H4 (cell line): Measurements from ENCODE around the gene ALKBH5. TPM values are rescaled to one million over a fixed set of nuclear protein-coding genes. Genes with fewer than 3 reads are reported as not detected.

Experiments
- DNase-seq: peaks from one replicate; pipeline ENCODE4 v3.0.0-alpha.2; 2015; ENCODE audit warnings: low spot score
- total RNA-seq: library from RNA; depleted of rRNA; stranded (reverse); fragments of >200 nt; shearing (Covaris generic); gene quantifications from 2 replicates; pipeline ENCODE4 v1.2.3, GENCODE V29; 2014; rRNA removed

Gene ALKBH5
- 58.2 and 63.1 TPM in 2 replicates for total RNA-seq

- peak; percentile 99 for DNase-seq
These were observed at the start of gene ALKBH5 for GRCh38 chr17:18183334-18184142. ALKBH5 (plus strand) TSS chr17:18183828; CDS start chr17:18184244, 416 bp downstream.

DNA sequence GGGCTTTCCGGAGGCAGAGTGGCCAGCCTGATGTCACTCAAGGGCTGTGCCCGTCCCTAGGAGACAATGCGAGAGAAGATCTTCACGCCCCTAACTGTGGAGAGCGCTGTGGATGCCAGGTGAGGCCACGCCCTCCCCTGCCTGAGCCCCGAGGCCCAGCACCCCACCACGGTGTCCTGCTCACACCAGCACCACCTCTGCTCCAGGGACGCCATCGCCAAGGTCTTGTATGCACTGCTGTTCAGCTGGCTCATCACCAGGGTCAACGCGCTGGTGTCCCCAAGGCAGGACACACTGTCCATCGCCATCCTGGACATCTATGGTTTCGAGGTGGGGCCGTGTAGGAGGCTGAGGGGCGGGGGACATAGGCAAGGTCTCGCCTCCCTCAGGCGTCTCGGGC lies 47.3 kb upstream of the ALKBH5 start:
- DNase-seq, result no peak

GRCh38 chr17:18138065-18138749 lies 45.4 kb upstream of the ALKBH5 start:
- DNase-seq, result no peak

DNA sequence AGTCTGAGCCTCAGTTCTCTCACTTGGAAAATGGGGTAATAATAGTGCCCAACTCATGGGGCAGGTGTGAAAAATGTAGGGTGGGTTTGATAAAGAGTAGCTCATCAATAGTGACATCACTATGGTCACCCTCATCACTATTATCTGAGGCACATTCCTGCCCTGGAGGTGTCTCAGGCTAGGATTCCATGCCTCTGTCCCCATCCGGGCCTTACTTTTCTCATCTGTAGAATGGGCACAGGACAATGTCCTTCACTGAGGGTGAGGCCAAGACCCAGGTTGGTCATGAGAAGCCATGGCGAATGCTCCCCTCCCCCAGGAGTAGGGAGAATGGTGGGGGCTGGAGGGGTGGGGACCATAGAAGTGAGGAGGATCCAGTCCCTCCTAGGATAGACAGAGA lies 44.5 kb upstream of the ALKBH5 start:
- no peak for DNase-seq

- no peak for DNase-seq
These were observed 44.1 kb upstream of the ALKBH5 start for GRCh38 chr17:18139498-18139897.

DNA sequence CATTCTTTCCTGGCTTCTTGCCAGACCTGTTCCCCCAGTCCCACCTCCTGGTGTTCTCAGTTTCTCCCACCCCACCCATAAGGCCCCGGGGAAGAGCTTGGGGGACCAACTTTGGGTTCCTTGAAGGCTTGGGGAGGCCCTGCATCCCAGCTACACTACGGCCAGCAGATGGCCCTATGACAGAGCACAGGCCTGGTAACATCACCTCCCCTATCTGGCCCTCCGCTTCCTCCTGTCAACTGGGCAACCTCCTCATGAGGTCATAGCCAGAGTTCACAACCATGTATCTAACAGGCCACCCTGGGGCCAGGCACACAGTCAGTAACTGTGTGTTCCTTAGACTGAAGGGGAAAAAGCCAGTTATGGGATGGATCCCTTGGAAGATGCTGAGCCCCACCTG lies 43.7 kb upstream of the ALKBH5 start:
- no peak for DNase-seq

GRCh38 chr17:18140648-18141047 lies 43.0 kb upstream of the ALKBH5 start:
- DNase-seq, result no peak

DNA sequence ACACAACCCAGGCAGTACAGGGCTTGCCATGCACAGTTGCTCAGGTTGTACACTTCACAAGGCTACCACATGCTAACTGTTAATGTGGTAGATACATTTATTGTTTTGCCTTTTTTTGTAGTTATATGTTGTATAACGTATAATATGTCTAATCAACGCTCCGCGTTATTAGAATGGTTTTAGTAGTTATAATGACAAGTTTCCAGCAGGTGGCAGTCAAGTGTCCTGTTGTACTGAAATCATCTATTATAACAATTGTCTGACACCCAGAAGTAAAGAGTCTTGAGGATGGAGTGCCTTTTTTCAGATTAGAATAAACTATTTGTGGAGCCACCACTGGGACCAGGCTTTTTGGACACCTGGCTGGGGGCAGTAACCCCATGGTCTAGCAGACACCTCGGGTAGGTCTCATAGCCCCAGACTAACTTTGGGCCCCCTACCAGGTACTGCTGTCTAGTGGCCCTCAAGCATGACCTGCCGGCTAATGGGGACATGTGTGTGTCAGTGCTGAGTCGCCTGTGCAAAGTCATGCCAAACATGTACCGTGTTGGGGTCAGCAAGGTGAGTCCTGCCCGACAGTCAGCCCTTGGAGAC lies 42.3 kb upstream of the ALKBH5 start:
- DNase-seq, result peak; percentile 33

DNA sequence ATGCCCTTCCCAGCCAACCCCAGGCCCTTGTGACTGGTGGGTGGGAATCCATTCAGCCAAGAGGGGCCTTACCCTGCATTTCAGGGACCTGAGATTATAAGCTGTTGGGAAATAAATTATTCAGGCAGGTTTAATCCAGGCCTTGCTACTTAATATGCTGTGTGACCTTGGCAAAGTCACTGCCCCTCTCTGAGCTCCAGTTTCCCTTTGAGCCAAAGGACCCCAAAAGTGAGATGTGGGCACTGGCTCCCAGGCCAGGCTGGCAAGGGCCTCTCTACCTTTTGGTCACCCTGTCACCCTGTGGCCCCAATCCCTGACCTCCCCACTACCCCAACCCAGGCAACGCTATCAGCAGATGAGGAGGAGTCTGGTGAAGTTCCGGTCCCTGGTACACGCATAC lies 41.2 kb upstream of the ALKBH5 start:
- DNase-seq, result no peak

- no peak for DNase-seq
These were observed 40.3 kb upstream of the ALKBH5 start for GRCh38 chr17:18143044-18143936.

GRCh38 chr17:18144261-18144660 lies 39.4 kb upstream of the ALKBH5 start:
- no peak for DNase-seq

DNA sequence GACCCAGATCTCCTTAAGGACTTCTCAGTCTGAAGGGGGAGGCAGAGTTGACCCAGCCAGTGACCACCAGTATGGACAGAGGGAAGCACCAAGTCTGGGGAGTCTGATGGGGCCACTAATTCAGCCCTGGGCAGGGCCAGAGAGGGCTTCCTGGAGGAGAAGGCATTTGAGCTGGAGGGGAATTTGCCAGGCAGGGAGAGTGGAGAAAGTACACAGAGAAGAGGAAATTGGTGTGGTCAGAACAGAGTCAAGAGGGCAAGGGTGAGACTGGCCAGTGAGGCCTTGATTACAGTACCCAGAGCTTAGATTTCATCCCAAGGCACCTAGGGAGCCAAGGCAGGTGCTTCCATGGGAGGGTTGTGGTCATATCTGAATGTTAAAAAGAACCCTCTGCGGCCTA lies 38.8 kb upstream of the ALKBH5 start:
- DNase-seq, result no peak

- DNase-seq, result no peak
These were observed 37.8 kb upstream of the ALKBH5 start for GRCh38 chr17:18145811-18146210.

DNA sequence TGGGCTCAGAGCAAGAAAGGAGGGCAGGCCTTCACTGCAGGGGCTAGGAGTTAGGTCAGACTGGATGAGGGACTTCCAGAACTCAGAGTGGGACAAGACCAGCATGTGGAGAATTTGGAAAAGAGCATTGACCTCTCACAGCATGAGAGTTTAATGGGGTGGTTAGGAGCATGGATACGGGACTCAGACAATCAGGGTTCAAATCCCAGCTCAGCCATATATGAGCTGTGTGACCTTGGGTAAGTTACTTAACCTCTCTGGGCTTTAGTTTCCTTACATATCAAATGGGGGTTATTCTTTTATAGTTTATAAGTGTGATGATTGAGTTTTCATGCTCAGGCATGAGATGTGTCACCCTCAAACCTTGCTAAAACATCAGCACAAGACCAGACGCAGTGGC lies 37.4 kb upstream of the ALKBH5 start:
- DNase-seq, result no peak

- DNase-seq, result no peak
These were observed 36.6 kb upstream of the ALKBH5 start for GRCh38 chr17:18146980-18147379.

DNA sequence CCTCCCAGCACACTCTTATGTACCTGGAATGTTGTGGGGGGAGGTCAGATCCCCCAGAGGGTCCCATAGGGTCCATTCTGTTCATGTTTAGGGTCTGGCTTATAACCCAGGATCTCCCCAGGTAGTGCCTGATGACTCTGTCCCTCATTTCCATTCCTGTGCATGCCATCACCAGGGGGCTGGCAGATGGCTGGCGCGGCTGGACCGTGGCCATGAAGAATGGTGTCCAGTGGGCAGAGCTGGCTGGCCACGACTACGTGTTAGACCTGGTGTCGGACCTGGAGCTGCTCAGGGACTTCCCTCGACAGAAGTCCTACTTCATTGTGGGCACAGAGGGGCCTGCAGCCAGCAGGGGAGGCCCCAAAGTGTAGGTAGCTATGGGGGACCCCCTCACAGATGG lies 35.0 kb upstream of the ALKBH5 start:
- no peak for DNase-seq

DNA sequence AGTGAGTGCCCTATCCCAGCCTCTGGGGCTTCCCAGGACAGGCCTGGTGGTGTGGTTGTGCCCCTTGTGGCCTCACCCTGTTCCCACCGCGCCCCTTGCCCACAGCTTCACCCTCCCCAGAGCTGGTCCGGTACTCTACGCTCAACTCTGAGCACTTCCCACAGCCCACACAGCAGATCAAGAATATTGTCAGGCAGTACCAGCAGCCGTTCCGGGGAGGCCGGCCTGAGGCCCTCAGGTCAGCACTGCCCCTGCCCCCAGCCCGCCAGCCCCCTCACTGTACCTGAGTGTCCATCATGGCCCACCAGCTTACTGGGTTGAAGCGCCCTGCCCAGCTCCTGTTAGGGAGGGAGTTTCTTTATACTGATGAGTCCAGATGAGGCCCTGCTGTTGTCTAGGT lies 32.3 kb upstream of the ALKBH5 start:
- no peak for DNase-seq

GRCh38 chr17:18155179-18155578 lies 28.4 kb upstream of the ALKBH5 start:
- no peak for DNase-seq

- no peak for DNase-seq
These were observed 27.3 kb upstream of the ALKBH5 start for GRCh38 chr17:18156171-18156975.

- no peak for DNase-seq
These were observed 26.7 kb upstream of the ALKBH5 start for GRCh38 chr17:18156976-18157280.

- DNase-seq, result no peak
These were observed 26.2 kb upstream of the ALKBH5 start for GRCh38 chr17:18157354-18157985.
